Loucy (cell line): ENCODE data around the gene LCA5L.

Experiments
- H2AFZ ChIP-seq: fragments of 200-600 bp; sonication (generic); 2 replicates; pipeline ENCODE4 v1.6.0; 2016; ENCODE audit warnings: antibody characterized with exemption, mild to moderate bottlenecking, low read length, moderate library complexity
- H3F3A ChIP-seq: fragments of 200-600 bp; 2 replicates; pipeline ENCODE4 v1.6.0; 2016; ENCODE audit warnings: antibody characterized with exemption, low read depth, mild to moderate bottlenecking
- H3K27me3 ChIP-seq: fragments of 200-600 bp; sonication (generic); 2 replicates; pipeline ENCODE4 v1.6.1; 2014; ENCODE audit warnings: low read length, mild to moderate bottlenecking; ENCODE audit not compliant: insufficient read depth, poor library complexity, severe bottlenecking
- H3K36me3 ChIP-seq: fragments of 200-600 bp; sonication (generic); 2 replicates; pipeline ENCODE4 v1.6.1; 2016; ENCODE audit warnings: low read length; ENCODE audit not compliant: insufficient read depth
- H3K4me1 ChIP-seq: fragments of 200-600 bp; sonication (generic); 2 replicates; pipeline ENCODE4 v1.5.1; 2014; ENCODE audit warnings: low read length, mild to moderate bottlenecking; ENCODE audit not compliant: insufficient read depth, poor library complexity, severe bottlenecking
- H3K4me2 ChIP-seq: fragments of 200-600 bp; sonication (generic); 2 replicates; pipeline ENCODE4 v1.6.0; 2014; ENCODE audit warnings: antibody characterized with exemption, low read length, low read depth, mild to moderate bottlenecking; ENCODE audit not compliant: poor library complexity, severe bottlenecking
- H3K4me3 ChIP-seq: fragments of 200-600 bp; sonication (generic); 2 replicates; pipeline ENCODE4 v1.5.1; 2014; ENCODE audit warnings: low read length, mild to moderate bottlenecking, mixed read lengths; ENCODE audit not compliant: poor library complexity, severe bottlenecking
- H3K79me2 ChIP-seq: fragments of 200-600 bp; sonication (generic); 2 replicates; pipeline ENCODE4 v1.6.1; 2014; ENCODE audit warnings: low read length; ENCODE audit not compliant: insufficient read depth
- H3K9ac ChIP-seq: fragments of 200-600 bp; sonication (generic); 2 replicates; pipeline ENCODE4 v1.6.0; 2014; ENCODE audit warnings: mild to moderate bottlenecking, low read depth, low read length, moderate library complexity; ENCODE audit not compliant: poor library complexity, severe bottlenecking
- H3K9me2 ChIP-seq: fragments of 200-600 bp; sonication (generic); replicated peaks from 2 replicates; pipeline ENCODE4 v1.6.1; 2016; ENCODE audit warnings: low read depth, low read length, mixed read lengths
- H3K9me3 ChIP-seq: fragments of 200-600 bp; sonication (generic); 2 replicates; pipeline ENCODE4 v1.6.1; 2014; ENCODE audit warnings: mild to moderate bottlenecking, antibody characterized with exemption, low read length, low read depth; ENCODE audit not compliant: insufficient read depth
- H4K20me1 ChIP-seq: fragments of 200-600 bp; sonication (generic); 2 replicates; pipeline ENCODE4 v1.6.0; 2014; ENCODE audit warnings: antibody characterized with exemption, low read length, mild to moderate bottlenecking; ENCODE audit not compliant: insufficient read depth, poor library complexity, severe bottlenecking
- EZH2phosphoT487 ChIP-seq: fragments of 200-600 bp; IDR thresholded peaks from 2 replicates; pipeline ENCODE4 v1.6.1; 2018; ENCODE audit warnings: antibody characterized with exemption, mild to moderate bottlenecking, moderate library complexity, borderline replicate concordance
- TF ChIP-seq, protein P1 (sequence below): fragments of 200-600 bp; sonication (generic); conservative IDR thresholded peaks from 2 replicates; pipeline ENCODE4 v1.5.1; 2014; ENCODE audit warnings: mild to moderate bottlenecking, antibody characterized with exemption, low read length

The LCA5L gene

DNA sequence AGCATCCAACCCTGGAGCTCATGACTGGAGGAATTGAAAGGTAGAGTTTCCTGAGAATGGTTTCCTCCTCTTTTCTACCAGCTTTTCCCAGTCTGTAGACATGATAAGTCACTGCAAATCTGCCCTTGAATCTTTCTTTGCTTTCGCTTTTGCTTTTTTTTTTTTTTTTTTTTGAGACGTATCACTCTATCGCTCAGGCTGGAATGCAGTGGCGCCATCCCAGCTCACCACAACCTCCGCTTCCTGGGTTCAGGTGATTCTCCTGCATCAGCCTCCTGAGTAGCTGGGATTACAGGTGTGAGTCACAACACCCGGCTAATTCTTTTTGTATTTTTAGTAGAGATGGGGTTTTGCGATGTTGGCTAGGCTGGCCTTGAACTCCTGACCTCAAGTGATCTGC is 1.7 kb upstream of the LCA5L start:
- Histone ChIP-seq H3K9ac (no peak overlapping the region), H3K27me3 (peaks cover 8% of the 10 kb centered on the region), H2AFZ (no peak overlapping the region), H3F3A (no peaks in the 10 kb centered on the region), H4K20me1 (no peaks in the 10 kb centered on the region), H3K9me3 (no peaks in the 10 kb centered on the region), H3K9me2 (no peaks in the 10 kb centered on the region), H3K4me3 (no peak overlapping the region), H3K4me1 (peaks cover 20% of the 10 kb centered on the region), H3K4me2 (no peak overlapping the region), H3K79me2 (no peaks in the 10 kb centered on the region), H3K36me3 (no peaks in the 10 kb centered on the region)
- TF ChIP-seq, protein P1, sequence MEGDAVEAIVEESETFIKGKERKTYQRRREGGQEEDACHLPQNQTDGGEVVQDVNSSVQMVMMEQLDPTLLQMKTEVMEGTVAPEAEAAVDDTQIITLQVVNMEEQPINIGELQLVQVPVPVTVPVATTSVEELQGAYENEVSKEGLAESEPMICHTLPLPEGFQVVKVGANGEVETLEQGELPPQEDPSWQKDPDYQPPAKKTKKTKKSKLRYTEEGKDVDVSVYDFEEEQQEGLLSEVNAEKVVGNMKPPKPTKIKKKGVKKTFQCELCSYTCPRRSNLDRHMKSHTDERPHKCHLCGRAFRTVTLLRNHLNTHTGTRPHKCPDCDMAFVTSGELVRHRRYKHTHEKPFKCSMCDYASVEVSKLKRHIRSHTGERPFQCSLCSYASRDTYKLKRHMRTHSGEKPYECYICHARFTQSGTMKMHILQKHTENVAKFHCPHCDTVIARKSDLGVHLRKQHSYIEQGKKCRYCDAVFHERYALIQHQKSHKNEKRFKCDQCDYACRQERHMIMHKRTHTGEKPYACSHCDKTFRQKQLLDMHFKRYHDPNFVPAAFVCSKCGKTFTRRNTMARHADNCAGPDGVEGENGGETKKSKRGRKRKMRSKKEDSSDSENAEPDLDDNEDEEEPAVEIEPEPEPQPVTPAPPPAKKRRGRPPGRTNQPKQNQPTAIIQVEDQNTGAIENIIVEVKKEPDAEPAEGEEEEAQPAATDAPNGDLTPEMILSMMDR = no peak
- TF ChIP-seq EZH2phosphoT487 = no peak

DNA sequence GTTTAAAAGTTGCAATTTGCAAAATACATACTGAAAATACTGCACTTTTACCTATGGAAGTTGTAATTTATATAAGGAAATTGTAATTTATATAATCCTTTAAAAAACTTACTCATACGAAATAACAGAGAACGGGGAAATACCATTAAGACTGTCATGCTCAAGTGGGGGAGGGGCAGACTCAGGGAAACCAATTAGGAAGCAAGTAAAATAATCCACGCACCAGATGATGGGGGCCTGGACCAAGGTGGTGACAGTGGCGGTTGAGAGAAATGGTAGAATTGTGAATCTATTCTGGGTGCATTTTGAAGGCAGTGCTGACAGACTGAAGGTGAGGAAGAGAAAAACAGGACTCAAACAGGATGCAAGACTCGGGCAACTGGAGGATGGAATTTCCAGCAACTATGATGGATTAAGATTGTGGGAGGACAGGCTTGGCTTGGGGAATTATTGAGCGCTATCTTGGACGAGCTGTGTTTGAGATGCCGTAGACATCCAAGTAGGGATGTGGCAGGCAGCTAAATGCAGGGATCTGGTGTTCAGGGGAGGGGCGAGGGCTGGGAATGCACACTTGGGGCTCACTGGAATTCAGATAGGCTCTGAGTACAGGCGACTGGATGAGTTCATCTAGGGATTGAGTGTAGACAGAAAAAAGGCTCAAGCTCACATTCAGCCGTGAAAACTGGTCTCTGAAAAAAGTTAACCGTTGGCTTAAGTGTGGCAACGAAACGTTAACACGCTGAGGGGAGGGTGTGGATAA is 977 bp downstream of the LCA5L start:
- peaks cover 20% of the 10 kb centered on the region for H3K4me1 ChIP-seq
- no peaks in the 10 kb centered on the region for H3K9me3 ChIP-seq
- peak overlapping the region; percentile 78 for H3K4me2 ChIP-seq
- peak overlapping the region; percentile 79 for H3K4me3 ChIP-seq
- no peaks in the 10 kb centered on the region for H3K79me2 ChIP-seq
- H3K9me2 ChIP-seq = no peaks in the 10 kb centered on the region
- TF ChIP-seq, protein P1 = no peak
- TF ChIP-seq EZH2phosphoT487 = no peak
- H3K27me3 ChIP-seq = peaks cover 8% of the 10 kb centered on the region
- peak overlapping the region; percentile 77 for H3K9ac ChIP-seq
- H4K20me1 ChIP-seq = no peaks in the 10 kb centered on the region
- peak overlapping the region; percentile 97 for H2AFZ ChIP-seq
- H3F3A ChIP-seq = no peaks in the 10 kb centered on the region
- no peaks in the 10 kb centered on the region for H3K36me3 ChIP-seq

DNA sequence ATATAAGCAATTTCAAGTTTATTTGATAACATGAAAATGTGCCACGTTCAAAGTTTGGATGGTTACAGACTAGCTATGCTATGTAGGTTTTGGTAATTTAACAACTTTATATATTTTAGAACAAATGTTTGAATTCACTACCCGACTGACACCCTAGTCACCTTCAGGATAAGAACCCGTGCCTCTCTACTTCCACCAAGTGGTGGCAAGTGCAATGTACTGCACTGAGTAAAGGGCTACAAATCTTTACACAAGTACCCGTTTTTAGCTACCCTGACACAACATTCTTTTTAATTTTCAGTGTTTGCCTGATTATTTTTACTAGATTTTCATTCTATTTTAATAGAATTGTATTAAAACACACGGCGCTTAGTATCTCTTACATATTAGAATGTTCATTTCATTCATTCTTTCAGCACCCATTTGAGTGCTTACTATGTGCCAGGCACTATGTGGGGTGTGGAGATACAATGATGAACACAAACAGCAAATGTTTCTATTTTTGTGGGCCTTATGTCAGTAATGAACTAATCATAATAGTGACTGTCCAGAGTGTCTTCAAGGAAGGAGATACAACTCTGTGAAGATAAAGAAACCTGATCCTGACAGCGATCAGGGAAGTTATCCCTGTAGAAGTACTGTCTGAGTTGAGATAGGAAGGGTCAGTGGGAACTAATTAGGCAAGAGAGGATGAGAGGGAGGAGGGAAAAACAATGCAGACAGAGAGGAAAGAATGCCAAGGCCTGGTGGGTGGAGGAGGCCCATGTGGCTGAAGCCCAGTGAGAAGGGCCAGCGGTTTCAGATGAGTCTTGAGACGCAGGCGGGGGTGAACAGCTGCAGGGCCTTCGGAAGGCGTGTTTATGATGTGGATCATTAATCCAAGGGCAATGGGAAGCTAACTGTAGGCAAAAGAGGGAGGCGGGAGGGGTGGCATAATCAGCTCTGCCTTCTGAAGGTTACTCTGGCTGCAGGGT is 3.8 kb downstream of the LCA5L start:
- no peak overlapping the region for H3K9ac ChIP-seq
- H3K4me3 ChIP-seq = no peak overlapping the region
- no peaks in the 10 kb centered on the region for H3K9me2 ChIP-seq
- no peaks in the 10 kb centered on the region for H3K79me2 ChIP-seq
- H3K4me2 ChIP-seq = no peak overlapping the region
- no peaks in the 10 kb centered on the region for H3K27me3 ChIP-seq
- H2AFZ ChIP-seq = no peak overlapping the region
- H3F3A ChIP-seq = no peaks in the 10 kb centered on the region
- H3K4me1 ChIP-seq = peaks cover 17% of the 10 kb centered on the region
- no peaks in the 10 kb centered on the region for H4K20me1 ChIP-seq
- TF ChIP-seq, protein P1 = peak; percentile 87
- no peak for TF ChIP-seq EZH2phosphoT487
- no peaks in the 10 kb centered on the region for H3K9me3 ChIP-seq
- H3K36me3 ChIP-seq = no peaks in the 10 kb centered on the region
